H1 (cell line): ENCODE results near the gene CXCL16.

Experiments
- ATF3 ChIP-seq: IDR thresholded peaks from 2 replicates; pipeline ENCODE4 v1.6.1; 2011; ENCODE audit warnings: low read depth, mild to moderate bottlenecking, low read length; ENCODE audit not compliant: insufficient read depth
- CTCF ChIP-seq, 3 experiments: IDR thresholded peaks; 1 replicate in 2 of 3; 2 replicates in 1 of 3; pipeline versions ENCODE4 v1.5.1 to v1.6.1; 2011; ENCODE audit warnings: low read length in 3 of 3, mild to moderate bottlenecking in 3 of 3, inconsistent platforms in 2 of 3, low read depth in 1 of 3, moderate library complexity in 1 of 3; ENCODE audit not compliant: insufficient read depth in 1 of 3; ENCODE audit errors: control extremely low read depth in 1 of 3
- EP300 ChIP-seq, 2 experiments: IDR thresholded peaks; 1 replicate in 1 of 2; 2 replicates in 1 of 2; pipeline ENCODE4 v1.6.1; 2011 to 2012; ENCODE audit warnings: low read depth in 2 of 2, low read length in 2 of 2, mild to moderate bottlenecking in 2 of 2, borderline replicate concordance in 1 of 2, inconsistent platforms in 1 of 2, moderate library complexity in 1 of 2
- EZH2 ChIP-seq: fragments of 200-600 bp; sonication (generic); IDR thresholded peaks from 2 replicates; pipeline ENCODE4 v1.7.1; 2012; ENCODE audit warnings: low read depth, mild to moderate bottlenecking, moderate library complexity, low read length, inconsistent platforms; ENCODE audit not compliant: severe bottlenecking
- GABPA ChIP-seq: IDR thresholded peaks from 2 replicates; pipeline ENCODE4 v1.6.1; 2011; ENCODE audit warnings: mild to moderate bottlenecking, low read length, moderate library complexity, borderline replicate concordance; ENCODE audit not compliant: insufficient read depth
- HDAC2 ChIP-seq, 2 experiments: fragments of 300-600 bp in 1 of 2; sonication (generic) in 1 of 2; IDR thresholded peaks; 2 replicates each; pipeline ENCODE4 v1.6.1; 2011 to 2012; ENCODE audit warnings: low read depth in 2 of 2, low read length in 2 of 2, mild to moderate bottlenecking in 2 of 2, moderate library complexity in 2 of 2, borderline replicate concordance in 1 of 2, inconsistent platforms in 1 of 2
- HDAC6 ChIP-seq: IDR thresholded peaks from one replicate; pipeline ENCODE4 v1.7.1; 2012; ENCODE audit warnings: low read depth, mild to moderate bottlenecking, inconsistent platforms, low read length, moderate library complexity
- JUN ChIP-seq: IDR thresholded peaks from 2 replicates; pipeline ENCODE4 v1.6.1; 2011; ENCODE audit warnings: low read depth, mild to moderate bottlenecking, improper control_type of control experiment, low read length
- MAX ChIP-seq: IDR thresholded peaks from 2 replicates; pipeline ENCODE4 v1.6.1; 2012; ENCODE audit warnings: inconsistent platforms
- POLR2A ChIP-seq, 2 experiments: IDR thresholded peaks; 1 replicate in 1 of 2; 2 replicates in 1 of 2; pipeline ENCODE4 v1.6.1; 2011; ENCODE audit warnings: low read depth in 2 of 2, low read length in 2 of 2, mild to moderate bottlenecking in 2 of 2; ENCODE audit errors: control extremely low read depth in 1 of 2
- POLR2AphosphoS5 ChIP-seq: IDR thresholded peaks from 2 replicates; pipeline ENCODE4 v1.6.1; 2011; ENCODE audit warnings: low read depth, low read length
- RAD21 ChIP-seq, 2 experiments: IDR thresholded peaks in 1 of 2; conservative IDR thresholded peaks in 1 of 2; 2 replicates each; pipeline ENCODE4 v1.6.1; 2011; ENCODE audit warnings: low read depth in 2 of 2, low read length in 2 of 2, improper control_type of control experiment in 1 of 2, inconsistent platforms in 1 of 2, mild to moderate bottlenecking in 1 of 2, moderate library complexity in 1 of 2
- SP1 ChIP-seq: IDR thresholded peaks from 2 replicates; pipeline ENCODE4 v1.6.1; 2011; ENCODE audit warnings: low read depth, low read length
- SP2 ChIP-seq: IDR thresholded peaks from 2 replicates; pipeline ENCODE4 v1.6.1; 2012; ENCODE audit warnings: mild to moderate bottlenecking, low read length, inconsistent platforms

DNA sequence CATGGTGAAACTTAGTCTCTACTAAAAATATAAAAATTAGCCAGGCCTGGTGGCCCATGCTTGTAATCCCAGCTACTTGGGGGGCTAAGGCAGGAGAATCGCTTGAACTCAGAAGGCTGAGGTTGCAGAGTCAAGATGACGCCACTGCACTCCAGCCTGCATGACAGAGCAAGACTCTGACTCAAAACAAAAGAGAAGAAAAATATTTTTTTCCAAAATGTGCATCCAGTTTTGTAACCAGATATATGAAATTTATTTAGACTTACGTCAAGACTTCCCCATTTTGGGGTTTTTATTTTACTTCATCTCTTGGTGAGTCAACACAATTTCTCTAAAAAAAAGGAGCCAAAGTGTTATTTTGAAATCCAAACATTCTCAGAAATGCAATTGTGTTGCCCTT is 26.5 kb upstream of the CXCL16 start:
- TF ChIP-seq POLR2AphosphoS5 (no peak), EZH2 (no peak), JUN (no peak), POLR2A (IDR thresholded peaks at IDR 0.05; ENCODE audit: control extremely low read depth in 1 of 2, low read depth in 2 of 2, low read length in 2 of 2) (no peak), CTCF (IDR thresholded peaks at IDR 0.05; ENCODE audit: control extremely low read depth in 1 of 3, insufficient read depth in 1 of 3, low read depth in 1 of 3, low read length in 3 of 3) (no peak), RAD21 (IDR thresholded peaks at IDR 0.05 in 1 of 2, conservative IDR thresholded peaks at IDR 0.05 in 1 of 2; ENCODE audit: low read depth in 2 of 2, low read length in 2 of 2) (no peak), GABPA (no peak), HDAC6 (no peak), SP2 (no peak), EP300 (IDR thresholded peaks at IDR 0.05; ENCODE audit: borderline replicate concordance in 1 of 2, low read depth in 2 of 2, low read length in 2 of 2) (no peak), HDAC2 (IDR thresholded peaks at IDR 0.05; ENCODE audit: borderline replicate concordance in 1 of 2, low read depth in 2 of 2, low read length in 2 of 2) (no peak), ATF3 (no peak), SP1 (no peak), MAX (no peak)
